Measurements from ENCODE around the gene PPP2R5D.

GRCh38 chr6:42961020-42961470 is 23.3 kb upstream of the PPP2R5D start:
- no peak for TF ChIP-seq CTCF (conservative IDR thresholded peaks at IDR 0.05; ENCODE audit: low read length)
- TF ChIP-seq EZH2phosphoT487 (IDR thresholded peaks at IDR 0.05; ENCODE audit: borderline replicate concordance): no peak
